AG09319 (cell line): ENCODE data around the gene NOS1AP.

Experiments used
- DNase-seq: peaks from one replicate; pipeline ENCODE4 v3.0.0-alpha.2; 2010; ENCODE audit warnings: low read depth; ENCODE audit errors: extremely low read depth
- CTCF ChIP-seq: IDR thresholded peaks from 2 replicates; pipeline ENCODE4 v1.5.1; 2011; ENCODE audit warnings: low read depth, mild to moderate bottlenecking, inconsistent platforms, low read length, moderate library complexity

Gene NOS1AP

GRCh38 chr1:162204823-162205155 lies 135.3 kb downstream of the NOS1AP start:
- DNase-seq: no peak
- TF ChIP-seq CTCF: no peak

GRCh38 chr1:162206300-162206699 lies 136.8 kb downstream of the NOS1AP start:
- TF ChIP-seq CTCF: no peak
- no peak for DNase-seq

- no peak for TF ChIP-seq CTCF
- no peak for DNase-seq
Measured at GRCh38 chr1:162206749-162207635, 137.5 kb downstream of the NOS1AP start.

- TF ChIP-seq CTCF: no peak
- DNase-seq: no peak
Measured at GRCh38 chr1:162207862-162208261, 138.4 kb downstream of the NOS1AP start.

GRCh38 chr1:162210196-162210595 lies 140.7 kb downstream of the NOS1AP start:
- no peak for DNase-seq
- no peak for TF ChIP-seq CTCF

- TF ChIP-seq CTCF: no peak
- no peak for DNase-seq
Measured at GRCh38 chr1:162212713-162213112, 143.2 kb downstream of the NOS1AP start.

- DNase-seq: no peak
- TF ChIP-seq CTCF: no peak
Measured at GRCh38 chr1:162213281-162213912, 143.9 kb downstream of the NOS1AP start.
